Keratinocyte (primary cell): ENCODE measurements around the gene MMP14. TPM values are rescaled to one million over a fixed set of nuclear protein-coding genes. Genes with fewer than 3 reads are reported as not detected.

Experiments used
- DNase-seq: peaks from one replicate; pipeline ENCODE4 v3.0.0-alpha.2; 2011; ENCODE audit warnings: low read depth, missing footprints, low spot score
- FAIRE-seq: peaks from 2 replicates; lab custom pipeline; 2011; peaks lifted over from hg19 to GRCh38; lab: Jason Lieb, UNC
- H2AFZ ChIP-seq: 2 replicates; pipeline ENCODE4 v1.6.0; 2012; ENCODE audit warnings: low read length, control low read depth, inconsistent platforms; ENCODE audit not compliant: control insufficient read depth
- H3K27ac ChIP-seq: 2 replicates; pipeline ENCODE4 v1.5.1; 2011; ENCODE audit warnings: low read length; ENCODE audit not compliant: control insufficient read depth, insufficient read depth
- H3K27me3 ChIP-seq: 3 replicates; pipeline ENCODE4 v1.6.0; 2011; ENCODE audit warnings: low read length; ENCODE audit not compliant: control insufficient read depth, insufficient read depth; ENCODE audit errors: extremely low read depth
- H3K36me3 ChIP-seq, 2 experiments: 2 replicates in 1 of 2; 3 replicates in 1 of 2; pipeline ENCODE4 v1.5.1; 2011; ENCODE audit warnings: low read length in 2 of 2, mild to moderate bottlenecking in 1 of 2; ENCODE audit not compliant: control insufficient read depth in 2 of 2, insufficient read depth in 2 of 2; ENCODE audit errors: extremely low read depth in 1 of 2
- H3K4me1 ChIP-seq: 3 replicates; pipeline ENCODE4 v1.5.1; 2011; ENCODE audit warnings: low read length; ENCODE audit not compliant: control insufficient read depth, insufficient read depth; ENCODE audit errors: extremely low read depth
- H3K4me2 ChIP-seq: 3 replicates; pipeline ENCODE4 v1.6.0; 2011; ENCODE audit warnings: low read depth, low read length; ENCODE audit not compliant: control insufficient read depth, insufficient read depth; ENCODE audit errors: extremely low read depth
- H3K4me3 ChIP-seq, 3 experiments: fragments of 200-600 bp in 1 of 3; sonication (generic) in 1 of 3; 2 replicates in 2 of 3; 3 replicates in 1 of 3; pipeline ENCODE4 v1.5.1; 2011 to 2016; ENCODE audit warnings: low read length in 3 of 3, mild to moderate bottlenecking in 3 of 3, control low read depth in 2 of 3, inconsistent platforms in 1 of 3, low read depth in 1 of 3, mixed read lengths in 1 of 3, mixed run types in 1 of 3, moderate library complexity in 1 of 3; ENCODE audit not compliant: control insufficient read depth in 2 of 3, insufficient read depth in 2 of 3; ENCODE audit errors: extremely low read depth in 1 of 3
- H3K79me2 ChIP-seq: 2 replicates; pipeline ENCODE4 v1.6.0; 2012; ENCODE audit warnings: low read length; ENCODE audit not compliant: control insufficient read depth, insufficient read depth
- H3K9ac ChIP-seq: 3 replicates; pipeline ENCODE4 v1.6.0; 2011; ENCODE audit warnings: low read length; ENCODE audit not compliant: control insufficient read depth, insufficient read depth; ENCODE audit errors: extremely low read depth
- H3K9me1 ChIP-seq: 3 replicates; pipeline ENCODE4 v1.6.0; 2011; ENCODE audit warnings: low read length; ENCODE audit not compliant: control insufficient read depth, insufficient read depth; ENCODE audit errors: extremely low read depth
- H3K9me3 ChIP-seq: 2 replicates; pipeline ENCODE4 v1.5.1; 2012; ENCODE audit warnings: low read depth, low read length; ENCODE audit not compliant: control insufficient read depth
- H4K20me1 ChIP-seq: 3 replicates; pipeline ENCODE4 v1.6.0; 2011; ENCODE audit warnings: low read length; ENCODE audit not compliant: control insufficient read depth, insufficient read depth; ENCODE audit errors: extremely low read depth
- EZH2 ChIP-seq: IDR thresholded peaks from one replicate; pipeline ENCODE4 v1.6.1; 2012; ENCODE audit warnings: inconsistent platforms, mild to moderate bottlenecking, low read length, moderate library complexity
- dilution Hi-C: fragments of 300-500 bp; cut with MboI; formaldehyde crosslinking; loops from one replicate; pipeline ENCODE4 v1.7.0; 2020; ENCODE audit warnings: low sequenced_read_pairs; ENCODE audit not compliant: extremely low pct_ligation_motif_present
- polyA plus RNA-seq, 5 experiments: library from polyadenylated mRNA; depleted of rRNA in 3 of 5; stranded (reverse) in 3 of 5; stranded (forward) in 1 of 5; unstranded in 1 of 5; fragments of >200 nt; gene quantifications; 1 replicate in 1 of 5; 2 replicates in 3 of 5; 3 replicates in 1 of 5; pipeline versions ENCODE4 v1.2.1 to v1.2.3, GENCODE V29; 2011 to 2012; ENCODE audit warnings: missing spikeins in 2 of 5, low read depth in 1 of 5, low replicate concordance in 1 of 5
- TF ChIP-seq, protein P1 (sequence below), 3 experiments: IDR thresholded peaks in 1 of 3; conservative IDR thresholded peaks in 1 of 3; optimal IDR thresholded peaks in 1 of 3; 2 replicates in 2 of 3; 3 replicates in 1 of 3; pipeline versions ENCODE3 to v1.5.1; 2011; ENCODE audit warnings: low read length in 3 of 3, mild to moderate bottlenecking in 3 of 3, moderate library complexity in 2 of 3, control low read depth in 1 of 3, inconsistent platforms in 1 of 3; ENCODE audit not compliant: insufficient read depth in 2 of 3; ENCODE audit errors: extremely low read depth in 1 of 3

The MMP14 gene
- polyA plus RNA-seq, 1 donor (not counting 4 experiments of a cell fraction or from before 2014, with no cell fraction given), result 185 TPM

DNA sequence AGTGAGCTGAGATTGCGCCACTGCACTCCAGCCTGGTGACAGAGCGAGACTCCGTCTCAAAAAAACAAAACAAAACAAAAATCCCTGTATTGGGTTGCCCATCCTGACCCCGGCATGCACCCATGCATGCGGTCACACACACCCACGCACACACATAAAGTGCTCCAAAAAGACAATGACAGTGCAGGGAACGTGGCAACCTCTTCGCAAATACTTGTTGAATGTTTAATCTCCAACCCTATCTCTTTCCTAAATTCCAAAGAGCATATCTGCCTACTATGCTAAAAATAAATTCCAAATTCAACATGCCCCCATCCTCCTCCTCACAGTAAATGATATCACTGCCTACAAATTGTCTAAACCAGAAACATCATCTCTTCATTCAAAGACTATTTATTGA lies 34.7 kb upstream of the MMP14 start:
- no peak overlapping the region for H3K9ac ChIP-seq
- no peaks in the 10 kb centered on the region for H3K9me1 ChIP-seq
- dilution Hi-C loops, result no loop called here
- FAIRE-seq, result no peak
- no peaks in the 10 kb centered on the region for H3K27me3 ChIP-seq
- H3K4me2 ChIP-seq, result no peak overlapping the region
- no peaks in the 10 kb centered on the region for H3K9me3 ChIP-seq
- TF ChIP-seq, protein P1, sequence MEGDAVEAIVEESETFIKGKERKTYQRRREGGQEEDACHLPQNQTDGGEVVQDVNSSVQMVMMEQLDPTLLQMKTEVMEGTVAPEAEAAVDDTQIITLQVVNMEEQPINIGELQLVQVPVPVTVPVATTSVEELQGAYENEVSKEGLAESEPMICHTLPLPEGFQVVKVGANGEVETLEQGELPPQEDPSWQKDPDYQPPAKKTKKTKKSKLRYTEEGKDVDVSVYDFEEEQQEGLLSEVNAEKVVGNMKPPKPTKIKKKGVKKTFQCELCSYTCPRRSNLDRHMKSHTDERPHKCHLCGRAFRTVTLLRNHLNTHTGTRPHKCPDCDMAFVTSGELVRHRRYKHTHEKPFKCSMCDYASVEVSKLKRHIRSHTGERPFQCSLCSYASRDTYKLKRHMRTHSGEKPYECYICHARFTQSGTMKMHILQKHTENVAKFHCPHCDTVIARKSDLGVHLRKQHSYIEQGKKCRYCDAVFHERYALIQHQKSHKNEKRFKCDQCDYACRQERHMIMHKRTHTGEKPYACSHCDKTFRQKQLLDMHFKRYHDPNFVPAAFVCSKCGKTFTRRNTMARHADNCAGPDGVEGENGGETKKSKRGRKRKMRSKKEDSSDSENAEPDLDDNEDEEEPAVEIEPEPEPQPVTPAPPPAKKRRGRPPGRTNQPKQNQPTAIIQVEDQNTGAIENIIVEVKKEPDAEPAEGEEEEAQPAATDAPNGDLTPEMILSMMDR (optimal IDR thresholded peaks at IDR 0.05 in 1 of 3, IDR thresholded peaks at IDR 0.05 in 1 of 3, conservative IDR thresholded peaks at IDR 0.05 in 1 of 3; ENCODE audit: extremely low read depth in 1 of 3, insufficient read depth in 2 of 3, low read length in 3 of 3), result no peak
- TF ChIP-seq EZH2, result no peak
- no peak overlapping the region for H3K27ac ChIP-seq
- H3K36me3 ChIP-seq, result no peaks in the 10 kb centered on the region
- H2AFZ ChIP-seq, result no peak overlapping the region
- no peak for DNase-seq
- H4K20me1 ChIP-seq, result no peaks in the 10 kb centered on the region
- no peak overlapping the region for H3K4me3 ChIP-seq
- H3K4me1 ChIP-seq, result no peaks in the 10 kb centered on the region
- H3K79me2 ChIP-seq, result no peaks in the 10 kb centered on the region

- H3K27ac ChIP-seq, result no peak overlapping the region
- H3K4me3 ChIP-seq, result no peak overlapping the region
- H2AFZ ChIP-seq, result no peak overlapping the region
- H4K20me1 ChIP-seq, result no peaks in the 10 kb centered on the region
- no peaks in the 10 kb centered on the region for H3K9me3 ChIP-seq
- H3K79me2 ChIP-seq, result no peaks in the 10 kb centered on the region
- no peaks in the 10 kb centered on the region for H3K36me3 ChIP-seq
- dilution Hi-C loops, result no loop called here
- peaks cover 10% of the 10 kb centered on the region for H3K4me1 ChIP-seq
- H3K9ac ChIP-seq, result no peak overlapping the region
- TF ChIP-seq EZH2, result no peak
- TF ChIP-seq, protein P1 (optimal IDR thresholded peaks at IDR 0.05 in 1 of 3, IDR thresholded peaks at IDR 0.05 in 1 of 3, conservative IDR thresholded peaks at IDR 0.05 in 1 of 3; ENCODE audit: extremely low read depth in 1 of 3, insufficient read depth in 2 of 3, low read length in 3 of 3), result no peak
- H3K9me1 ChIP-seq, result no peaks in the 10 kb centered on the region
- FAIRE-seq (no peak), DNase-seq (no peak)
- no peak overlapping the region for H3K4me2 ChIP-seq
- no peaks in the 10 kb centered on the region for H3K27me3 ChIP-seq
Observed at GRCh38 chr14:22802860-22803686, 33.3 kb upstream of the MMP14 start.
